ENCODE results near the gene UMOD.
"Not testable (repeated sequence)": the region's sequence is repeated elsewhere in the genome, so short reads cannot be mapped to it uniquely, and the experiment has no call there.

UMOD gene

DNA sequence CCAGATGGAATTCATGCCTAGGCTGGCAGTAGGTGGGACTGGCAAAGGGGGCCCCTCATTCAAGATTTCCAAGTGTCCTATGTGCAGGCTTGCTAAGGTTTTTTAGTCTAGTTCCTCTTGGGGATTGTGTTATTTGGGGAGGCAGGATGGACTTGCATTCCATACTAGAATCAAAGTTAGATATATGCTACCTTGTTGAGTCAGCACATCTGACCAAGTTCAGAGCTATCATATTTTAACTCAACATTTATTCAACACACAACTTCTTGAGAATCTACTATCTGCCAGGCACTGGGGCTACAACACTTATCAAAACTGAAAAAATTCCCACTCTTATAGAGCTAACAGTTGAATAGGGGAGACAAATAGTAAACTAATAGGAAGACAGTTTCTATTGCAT is 31.9 kb downstream of the UMOD start:
- FAIRE-seq: no peak

DNA sequence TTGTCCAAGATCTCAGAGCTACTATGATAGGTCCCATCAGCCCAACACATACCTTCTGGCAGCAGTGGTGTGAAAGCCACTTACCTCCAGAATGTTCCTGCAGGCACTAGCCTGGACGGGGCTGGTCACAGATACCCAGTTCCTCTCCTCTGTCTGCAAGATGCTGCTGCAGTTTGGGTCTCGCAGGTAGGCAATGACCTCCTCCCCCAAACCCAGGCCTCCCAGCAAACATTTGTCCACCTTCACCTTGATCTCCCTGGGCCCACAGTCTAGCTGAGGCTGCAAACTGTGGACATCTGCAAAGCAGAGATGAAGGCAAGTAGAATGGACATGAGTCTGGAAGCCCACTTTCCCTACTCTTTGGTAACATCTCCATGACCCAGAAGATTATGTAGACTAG is 32.3 kb downstream of the UMOD start:
- FAIRE-seq: no peak

DNA sequence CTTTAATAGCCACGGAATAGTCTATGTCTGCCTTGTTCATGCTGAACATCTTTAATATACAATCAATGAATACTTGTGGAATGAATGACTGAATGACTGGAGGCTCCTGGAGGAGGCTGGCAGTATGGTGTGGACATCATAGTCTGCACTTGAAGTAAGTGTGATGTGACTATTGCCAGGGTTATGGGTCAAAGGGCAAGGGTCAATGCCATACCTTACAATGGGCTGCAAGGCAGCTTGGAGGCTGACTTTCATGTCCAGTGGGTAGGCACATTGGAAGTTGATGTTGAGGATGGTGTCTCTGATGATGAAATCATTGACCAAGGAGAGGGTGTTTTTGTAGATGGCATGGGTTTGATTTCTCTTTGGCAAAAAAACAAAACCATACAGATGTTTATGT is 33.1 kb downstream of the UMOD start:
- FAIRE-seq: no peak

DNA sequence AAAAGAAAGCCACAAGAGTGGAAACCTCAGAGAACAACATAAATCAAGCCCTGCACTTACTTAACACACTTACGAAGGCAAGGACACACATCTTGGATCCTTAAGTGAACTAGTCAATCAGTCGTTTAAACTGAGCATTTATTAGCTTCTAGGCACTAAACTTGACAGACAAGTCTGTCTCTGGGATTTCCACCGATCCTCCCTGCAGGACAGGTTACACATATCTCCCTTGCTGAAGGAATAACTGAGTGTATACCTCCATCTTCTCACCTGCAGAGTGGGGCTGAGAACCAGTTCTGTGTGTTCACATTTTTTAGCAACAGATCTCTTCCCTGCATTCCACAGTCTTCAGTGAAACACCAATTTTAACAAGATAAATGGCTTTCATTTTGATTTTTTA is 34.1 kb downstream of the UMOD start:
- no peak for FAIRE-seq

DNA sequence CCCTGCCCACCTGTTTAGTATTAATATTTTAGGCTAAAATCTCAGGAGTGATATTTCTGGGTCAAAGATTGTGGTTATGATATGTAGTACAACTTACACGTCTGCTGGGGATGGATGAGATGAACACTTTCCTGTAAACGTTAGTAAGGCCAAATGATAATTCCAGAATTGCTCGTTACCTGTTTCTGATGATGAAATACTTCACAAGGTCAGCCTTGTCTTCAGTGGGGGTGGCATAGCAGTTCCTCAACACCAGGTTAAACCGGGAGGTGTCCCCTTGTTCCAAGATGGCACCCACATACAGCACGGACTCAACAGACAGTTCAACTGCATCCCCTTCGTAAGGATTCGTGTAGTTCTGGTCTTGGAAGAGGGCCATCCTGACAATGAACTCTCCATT is 34.5 kb downstream of the UMOD start:
- no peak for FAIRE-seq

DNA sequence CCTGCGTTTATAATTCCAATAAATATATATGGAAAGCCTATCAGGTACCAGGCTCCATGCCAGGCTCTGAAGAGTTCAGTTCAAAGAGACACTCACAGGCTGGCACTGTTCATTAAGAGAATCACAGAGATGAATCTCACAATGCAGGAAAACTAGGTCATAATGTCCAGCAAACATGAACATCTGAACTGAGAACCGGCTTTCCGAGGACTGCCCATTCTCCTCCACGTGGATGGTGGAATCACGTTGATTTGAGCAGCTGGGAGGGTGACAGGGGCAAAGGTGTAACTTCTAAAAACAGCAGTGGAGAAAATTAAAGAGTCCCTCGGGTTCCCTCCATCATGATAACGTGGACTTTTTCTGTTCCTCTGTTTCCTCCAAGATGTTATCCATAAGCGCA is 35.4 kb downstream of the UMOD start:
- no peak for FAIRE-seq

DNA sequence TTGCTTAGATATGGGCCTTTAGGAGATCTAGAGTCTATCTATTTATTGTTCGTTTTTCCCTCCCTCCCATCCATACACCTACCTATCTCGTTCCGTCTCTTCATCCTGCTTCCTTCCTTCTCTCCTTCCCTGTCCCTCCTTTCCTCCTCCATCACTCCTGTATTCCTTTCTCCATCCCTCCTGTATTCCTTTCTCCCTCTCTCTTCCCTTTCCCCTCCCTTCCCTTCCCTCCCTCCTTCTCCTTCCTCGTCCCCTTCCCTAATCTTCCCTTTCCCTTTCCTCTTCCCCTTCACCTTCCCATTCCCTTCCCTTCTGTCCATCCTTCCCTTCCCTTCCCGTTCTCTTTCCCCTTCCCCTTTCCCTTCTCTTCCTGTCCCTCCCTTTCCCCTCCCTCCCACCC is 35.8 kb downstream of the UMOD start:
- no peak for FAIRE-seq

DNA sequence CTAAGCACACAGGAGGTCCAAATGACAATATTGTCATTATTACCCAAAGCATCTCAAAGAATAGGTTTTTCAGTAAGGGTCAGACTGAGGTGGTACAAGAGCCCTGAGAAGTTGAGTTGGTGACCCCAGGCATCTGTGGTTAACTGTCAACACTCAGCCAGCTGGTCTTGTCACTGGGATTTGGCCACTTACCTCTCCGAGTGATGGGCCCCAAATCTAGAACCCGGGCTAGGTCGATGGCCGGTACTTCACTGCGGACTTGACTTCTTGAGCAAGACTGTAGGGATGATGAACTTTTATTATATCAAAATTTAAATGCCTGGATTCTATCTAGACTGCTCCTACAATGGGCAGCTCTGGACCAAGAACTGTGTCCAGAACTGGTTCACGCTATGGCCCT is 36.8 kb downstream of the UMOD start:
- FAIRE-seq: no peak

DNA sequence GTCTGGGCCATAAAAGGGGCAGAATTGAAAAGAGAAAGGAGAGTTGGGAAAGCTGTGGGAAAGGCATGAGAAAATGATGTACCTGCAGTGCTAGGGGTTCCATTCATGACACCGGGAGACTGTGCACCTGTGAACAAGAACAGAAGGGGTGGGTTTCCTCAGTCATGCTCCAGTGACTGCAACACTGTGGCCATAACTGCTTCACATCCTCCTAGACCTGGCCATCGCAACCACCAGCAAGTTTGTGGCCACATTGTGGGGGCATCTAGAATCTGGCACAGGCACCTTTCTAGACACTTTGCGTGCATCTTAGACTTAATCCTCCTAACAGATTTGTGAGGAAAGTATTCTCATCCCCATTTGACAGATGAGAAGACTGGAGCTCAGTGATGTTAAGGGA is 37.9 kb downstream of the UMOD start:
- FAIRE-seq: no peak

DNA sequence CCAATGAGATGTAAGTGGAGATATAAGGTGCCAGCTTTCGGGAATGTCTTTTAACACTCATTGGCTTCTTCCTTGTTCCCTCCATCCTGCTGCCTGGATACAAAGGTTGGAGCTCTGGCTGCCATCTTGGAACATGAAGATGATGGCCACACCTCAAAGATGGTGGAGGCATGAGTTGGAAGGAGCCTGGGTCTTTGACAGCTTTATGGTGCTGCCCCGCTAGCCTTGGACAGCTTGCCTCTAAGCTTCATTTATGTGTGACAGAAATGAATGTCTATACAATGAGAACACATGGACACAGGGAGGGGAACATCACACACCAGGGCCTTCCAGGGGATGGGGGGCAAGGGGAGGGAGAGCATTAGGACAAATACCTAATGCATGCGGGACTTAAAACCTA is 38.8 kb downstream of the UMOD start:
- no peak for FAIRE-seq

DNA sequence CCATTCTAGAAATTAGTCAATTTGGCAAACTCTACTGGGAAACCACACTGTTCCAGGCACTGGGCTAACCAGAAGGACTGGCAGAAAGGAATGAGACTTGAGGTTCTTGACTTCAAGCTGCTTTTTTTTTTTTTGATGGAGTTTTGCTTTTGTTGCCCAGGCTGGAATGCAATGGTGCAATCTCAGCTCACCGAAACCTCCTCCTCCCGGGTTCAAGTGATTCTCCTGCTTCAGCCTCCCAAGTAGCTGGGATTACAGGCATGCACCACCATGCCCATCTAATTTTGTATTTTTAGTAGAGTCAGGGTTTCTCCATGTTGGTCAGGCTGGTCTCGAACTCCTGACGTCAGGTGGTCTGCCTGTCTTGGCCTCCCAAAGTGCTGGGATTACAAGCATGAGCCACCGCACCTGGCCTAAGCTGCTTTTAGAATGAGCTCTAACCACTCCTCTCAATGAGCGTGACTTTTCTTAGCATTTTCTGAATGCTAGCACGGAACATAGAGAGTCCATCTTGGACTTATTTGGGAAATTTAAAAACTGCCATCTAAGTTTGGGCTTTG is 39.9 kb downstream of the UMOD start:
- not testable (repeated sequence) for FAIRE-seq

DNA sequence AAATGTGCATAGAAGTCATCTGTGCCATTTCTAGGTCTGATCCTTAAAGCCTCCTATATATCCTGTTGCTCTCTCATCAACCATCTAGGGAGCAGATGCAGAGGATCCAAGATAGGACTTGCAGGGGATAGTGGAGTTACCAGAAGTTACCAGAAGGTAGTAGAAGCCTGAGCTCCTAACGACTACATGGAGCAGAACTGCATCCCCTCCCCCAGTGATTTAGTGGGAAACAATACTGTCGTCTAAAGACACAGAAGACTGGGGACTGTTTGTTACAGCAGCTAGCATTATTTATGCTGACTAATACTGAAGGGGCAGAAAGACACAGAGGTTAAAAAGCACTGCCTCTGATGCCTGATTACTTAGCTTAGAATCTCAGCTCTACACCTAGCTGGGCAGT is 41.0 kb downstream of the UMOD start:
- FAIRE-seq: no peak

DNA sequence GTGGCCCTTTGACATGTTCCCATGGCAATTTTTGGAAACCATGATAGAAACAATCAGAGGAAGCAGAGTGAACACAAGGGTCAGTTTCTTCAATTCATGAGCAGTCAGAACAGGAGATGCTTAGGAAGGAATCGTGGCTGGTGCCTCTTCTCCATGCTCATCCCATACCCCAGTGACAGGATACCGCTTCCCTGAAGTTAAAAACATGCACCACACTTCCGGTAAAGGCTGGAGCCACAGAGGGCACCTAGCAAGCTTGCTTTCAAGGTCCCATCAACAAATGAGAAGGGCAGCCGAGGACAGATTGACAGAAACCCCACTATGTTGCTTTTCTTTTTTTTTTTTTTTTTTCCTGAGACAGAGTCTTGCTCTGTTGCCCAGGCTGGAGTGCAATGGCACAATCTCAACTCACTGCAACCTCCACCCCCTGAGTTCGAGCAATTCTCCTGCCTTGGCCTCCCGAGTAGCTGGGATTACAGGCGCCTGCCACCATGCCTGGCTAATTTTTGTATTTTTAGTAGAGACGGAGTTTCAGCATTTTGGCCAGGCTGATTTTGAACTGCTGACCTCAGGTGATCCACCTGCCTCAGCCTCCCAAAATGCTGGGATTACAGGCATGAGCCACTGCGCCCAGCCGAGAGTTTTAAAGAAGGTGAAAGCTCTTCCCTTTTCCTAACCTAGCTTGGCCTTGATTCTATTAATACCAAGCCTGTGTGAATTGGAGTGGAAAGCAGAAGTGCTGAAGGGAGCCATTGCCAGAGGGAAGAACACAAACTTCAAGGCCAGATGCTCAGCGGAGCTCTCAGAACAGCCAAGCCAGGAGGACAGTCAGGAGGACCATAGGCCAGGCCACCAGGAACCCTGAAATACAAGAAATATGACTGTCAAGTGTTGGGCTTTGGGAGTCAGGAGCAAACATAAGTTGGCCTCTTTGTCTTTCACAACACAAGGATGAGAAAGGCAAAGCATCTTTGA is 41.8 kb downstream of the UMOD start:
- FAIRE-seq: no peak

DNA sequence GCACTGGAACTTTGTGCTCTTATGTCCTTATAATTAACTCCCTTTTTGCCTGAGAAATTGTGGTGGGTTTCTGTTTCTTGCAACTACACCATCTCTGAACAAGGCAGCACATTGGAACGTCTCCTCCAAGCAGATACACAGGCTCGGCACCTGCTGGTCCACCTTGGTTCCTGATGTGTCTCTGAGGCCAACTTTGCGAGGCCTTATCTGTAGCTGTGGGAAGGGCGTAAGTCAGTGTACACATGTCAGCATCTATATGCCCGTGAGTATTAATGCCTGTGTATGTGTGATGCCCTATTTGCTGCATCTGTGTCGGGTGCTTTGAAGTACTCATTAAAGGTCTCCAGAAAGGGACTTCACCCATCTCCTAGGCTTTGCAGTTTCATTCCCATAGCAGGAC is 42.7 kb downstream of the UMOD start:
- no peak for FAIRE-seq

DNA sequence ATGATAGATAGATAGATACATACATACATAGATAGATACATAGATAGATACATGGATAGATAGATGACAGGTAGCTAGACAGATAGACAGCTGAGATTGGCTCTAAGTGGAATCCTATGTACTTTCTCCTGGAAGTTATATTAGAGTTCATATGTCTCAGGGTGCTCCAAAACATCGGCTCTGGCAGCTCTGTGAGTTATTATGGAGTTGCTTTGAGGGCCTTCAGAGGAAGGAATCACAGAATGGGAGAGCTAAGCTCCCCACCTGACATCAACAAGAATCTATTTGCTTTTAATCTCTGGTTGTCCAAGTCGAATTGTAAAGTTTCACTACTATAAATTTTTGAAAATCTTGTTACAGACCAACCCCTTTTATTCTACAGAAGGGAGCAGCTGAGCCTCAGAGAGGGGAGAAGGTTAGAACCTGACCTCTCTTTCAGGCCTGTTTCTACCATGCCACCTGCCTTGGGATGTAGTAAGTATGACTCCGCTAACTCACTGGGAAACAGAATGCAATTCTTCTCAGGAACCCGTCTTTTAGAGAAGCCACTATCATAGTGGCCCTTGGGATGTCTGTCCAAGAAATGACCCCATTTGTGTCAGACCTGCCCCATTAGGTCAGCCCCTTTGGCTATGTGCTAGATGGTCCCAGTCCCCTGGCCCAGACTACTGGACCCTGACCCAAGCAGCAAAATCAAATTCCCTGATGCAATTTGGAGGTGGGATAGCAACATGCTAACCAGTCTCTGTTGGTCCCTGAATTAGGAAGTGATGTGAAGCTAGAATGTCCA is 43.5 kb downstream of the UMOD start:
- no peak for FAIRE-seq

DNA sequence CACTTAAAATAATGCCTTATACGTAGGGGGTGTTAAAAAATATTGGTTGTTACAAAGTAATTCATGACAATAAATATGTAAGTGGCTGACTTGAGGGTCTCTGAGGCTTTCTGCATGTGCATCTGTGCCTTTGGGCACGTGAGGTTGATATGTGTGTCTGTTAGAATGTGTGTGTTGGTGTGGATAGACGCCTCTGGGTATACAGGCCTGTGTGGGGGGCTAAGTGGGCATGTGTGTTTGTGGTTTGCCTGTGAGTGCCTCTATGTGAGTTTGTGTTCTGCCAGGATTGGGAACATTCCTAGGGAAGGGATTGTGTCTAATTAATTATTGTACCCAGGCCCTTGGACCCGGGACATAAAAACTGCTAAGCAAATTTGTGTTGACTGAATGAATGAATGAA is 44.2 kb downstream of the UMOD start:
- FAIRE-seq: no peak

DNA sequence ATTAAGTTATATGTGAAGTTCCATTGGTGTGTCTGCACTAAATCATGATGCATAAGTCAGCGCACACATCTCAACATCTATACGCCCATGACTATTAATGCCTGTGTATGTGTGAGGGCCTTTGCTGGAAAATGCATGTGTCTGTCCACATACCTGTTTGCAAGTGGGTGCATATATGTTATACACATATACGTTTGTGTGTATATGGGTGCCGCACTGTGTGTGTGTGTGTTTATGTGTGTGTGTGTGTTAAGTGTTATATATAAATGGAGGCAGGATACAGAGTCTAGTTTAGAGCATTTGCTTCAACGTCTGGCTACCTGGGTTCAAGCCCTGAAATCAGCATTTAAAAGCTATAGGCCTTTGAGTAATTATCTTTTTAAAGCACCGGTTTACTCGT is 44.7 kb downstream of the UMOD start:
- no peak for FAIRE-seq

DNA sequence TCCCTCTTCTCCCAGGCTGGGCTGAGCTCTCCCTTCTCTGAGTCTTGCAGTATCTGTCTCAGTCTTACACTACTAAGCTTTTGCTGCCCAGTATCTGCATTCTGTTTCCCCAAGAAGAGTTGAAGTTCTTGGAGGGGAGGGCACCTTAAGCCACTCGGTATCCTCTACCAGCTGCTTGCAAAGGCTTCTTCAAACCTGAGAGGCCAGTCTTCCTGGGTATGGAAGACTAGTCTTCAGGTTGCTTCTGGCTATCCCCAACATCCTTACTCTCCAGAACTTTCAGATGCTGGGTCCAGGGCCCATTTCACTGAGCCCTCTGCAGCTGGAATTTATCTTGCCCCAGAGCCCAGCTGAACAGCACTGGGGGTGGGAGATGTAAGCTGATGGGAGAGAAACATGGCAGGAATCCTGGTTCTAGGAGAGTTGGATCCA is 45.3 kb downstream of the UMOD start:
- no peak for FAIRE-seq

DNA sequence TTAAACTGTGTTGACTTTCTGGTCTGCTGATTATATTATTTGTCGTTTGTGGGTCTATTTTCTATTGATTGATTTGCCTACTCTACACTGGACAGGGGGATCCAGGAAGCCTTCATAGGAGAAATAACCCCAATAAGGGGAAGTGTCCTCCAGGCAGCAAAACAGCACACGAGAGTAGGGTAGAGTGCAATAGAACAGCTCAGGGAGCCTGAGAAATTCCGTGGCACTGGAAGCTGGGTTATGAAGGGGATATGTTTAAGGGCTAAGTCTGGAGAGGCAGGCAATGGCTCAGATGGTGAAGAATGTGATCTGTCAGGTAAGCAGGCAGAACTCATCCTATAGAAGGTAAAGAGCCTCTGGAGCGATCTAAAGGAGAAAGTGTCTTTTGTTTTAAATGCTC is 46.1 kb downstream of the UMOD start:
- FAIRE-seq: no peak

DNA sequence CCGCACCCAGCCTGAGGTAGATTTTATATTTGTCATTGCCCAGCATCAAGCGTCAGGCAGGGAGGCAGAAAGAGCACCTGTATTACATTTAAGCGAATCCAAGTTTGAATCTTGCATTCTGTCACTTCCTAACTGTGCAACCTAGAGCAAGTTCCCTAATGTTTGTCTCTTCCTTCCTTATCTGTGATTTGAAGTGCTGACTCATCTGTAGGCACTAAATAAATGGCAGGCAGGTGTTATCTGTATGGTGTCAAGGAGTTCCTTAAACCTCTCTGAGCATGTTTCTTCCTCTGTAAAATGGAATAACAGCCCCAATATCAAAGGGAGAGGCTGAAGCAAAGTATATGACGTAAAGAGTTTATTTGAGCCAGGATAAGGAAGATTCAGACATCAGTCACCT is 49.5 kb downstream of the UMOD start:
- no peak for FAIRE-seq

DNA sequence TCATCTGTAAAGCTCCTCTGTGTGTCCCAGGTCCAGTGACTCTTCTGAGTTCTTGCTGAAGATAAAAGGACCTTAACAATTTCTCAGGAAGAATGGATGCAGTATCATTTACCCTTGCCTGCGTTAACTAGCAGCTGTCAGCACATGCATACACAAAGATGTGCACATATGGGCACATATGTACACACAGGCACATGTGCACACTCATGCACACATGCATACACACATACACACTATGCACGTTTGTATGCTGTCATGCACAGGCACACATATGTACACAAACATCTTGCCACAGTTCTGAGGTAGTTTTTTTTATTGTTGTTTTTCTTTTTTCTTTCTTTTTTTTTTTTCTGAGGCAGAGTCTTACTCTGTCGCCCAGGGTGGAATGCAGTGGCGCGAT is 50.1 kb downstream of the UMOD start:
- no peak for FAIRE-seq

DNA sequence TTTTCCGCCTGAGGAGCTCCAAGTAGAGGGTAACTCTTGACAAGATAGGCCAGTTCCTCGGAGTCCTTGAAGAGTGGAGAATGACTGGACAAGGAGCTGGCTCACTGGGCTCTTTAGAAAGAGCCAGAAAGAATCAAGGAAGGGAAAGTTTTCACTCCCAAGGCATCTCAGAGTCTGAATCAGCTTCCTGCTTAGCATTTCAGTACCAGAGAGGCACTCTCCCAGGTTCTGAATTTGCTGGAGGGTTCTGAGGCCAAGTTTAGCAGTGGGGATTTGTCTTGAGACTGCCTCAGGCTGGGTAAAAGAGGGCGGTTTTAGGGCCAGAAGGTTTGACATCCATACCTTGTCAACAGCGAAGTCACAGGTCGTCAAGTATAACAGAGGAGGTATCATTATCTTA is 50.7 kb downstream of the UMOD start:
- no peak for FAIRE-seq

DNA sequence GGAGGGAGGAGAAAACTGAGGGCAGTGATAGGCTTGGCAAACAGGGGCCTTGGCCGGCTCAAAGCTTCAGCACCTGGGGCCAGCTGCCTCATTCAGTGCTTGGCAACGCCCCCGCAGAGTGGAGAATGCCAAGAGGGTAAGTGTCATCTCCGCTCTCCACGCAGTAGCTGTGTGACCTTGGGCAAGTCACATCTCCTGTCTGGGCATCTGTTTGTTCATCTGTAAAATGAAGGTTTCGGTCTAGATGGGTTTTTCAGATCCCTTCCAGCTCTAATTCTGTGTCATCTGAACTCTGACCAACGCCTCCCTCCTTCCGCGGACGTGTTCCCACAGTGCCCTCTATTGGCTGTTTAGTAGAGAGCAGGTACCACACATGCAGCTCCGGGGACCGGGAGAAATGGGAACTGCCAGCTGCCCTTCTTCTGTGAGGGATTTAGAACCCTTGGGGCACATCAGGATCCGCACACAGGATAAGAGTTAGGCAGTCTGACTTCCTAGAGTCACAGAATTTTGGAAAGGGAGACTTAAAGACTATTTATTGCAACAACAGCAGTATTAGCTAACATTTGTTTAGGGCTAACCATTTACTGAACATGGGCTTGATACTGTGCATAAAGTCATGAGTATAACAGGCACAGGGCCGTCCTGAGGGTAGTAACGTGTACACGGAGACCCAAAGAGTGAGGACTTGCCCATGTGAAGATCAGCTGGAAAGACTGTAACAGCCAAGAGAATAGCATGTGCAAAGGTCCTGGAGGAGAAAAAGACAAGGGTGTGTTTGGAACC is 52.0 kb downstream of the UMOD start:
- FAIRE-seq: no peak

Data from G401.6 (cell line).